Naive thymus-derived CD4-positive, alpha-beta T cell (primary cell): ENCODE results near the gene HCLS1. TPM values are rescaled to one million over a fixed set of nuclear protein-coding genes. Genes with fewer than 3 reads are reported as not detected.

Experiments
- ATAC-seq: fragments of 150-1000 bp; cut with Tn5 transposase; 2 replicates; pipeline ENCODE4 v1.10.0; 2021; ENCODE audit warnings: mild to moderate bottlenecking, moderate library complexity
- CTCF ChIA-PET: fragments of 350-600 bp; sonication (Branson Sonifier 250); formaldehyde crosslinking; loops from one replicate; lab custom pipeline; 2021; ENCODE audit warnings: antibody characterized with exemption; lab: Charles Lee
- POLR2A ChIA-PET: fragments of 350-600 bp; sonication (Branson Sonifier 250); formaldehyde crosslinking; loops from one replicate; lab custom pipeline; 2021; ENCODE audit warnings: antibody characterized with exemption, inconsistent platforms; lab: Charles Lee
- DNase-seq, 9 donors: peaks; one replicate each; pipeline versions ENCODE4 v3.0.0 to v3.0.0-alpha.2; 2020 to 2022; ENCODE audit warnings: mixed read lengths in 1 of 9
- H3K27ac ChIP-seq: one replicate; pipeline ENCODE4 v1.7.0; 2013; ENCODE audit warnings: mild to moderate bottlenecking, low read depth, low read length, moderate library complexity
- H3K27me3 ChIP-seq, 2 donors: one replicate each; pipeline ENCODE4 v1.7.0; 2013; ENCODE audit warnings: low read length in 2 of 2, mild to moderate bottlenecking in 2 of 2, moderate library complexity in 2 of 2; ENCODE audit not compliant: control insufficient read depth in 2 of 2, insufficient read depth in 2 of 2
- H3K36me3 ChIP-seq, 3 experiments: 1 replicate in 2 of 3; 2 replicates in 1 of 3; pipeline ENCODE4 v1.7.0; 2013; ENCODE audit warnings: low read length in 3 of 3, mild to moderate bottlenecking in 3 of 3, moderate library complexity in 1 of 3; ENCODE audit not compliant: insufficient read depth in 3 of 3, control insufficient read depth in 2 of 3
- H3K4me1 ChIP-seq, 2 donors: one replicate each; pipeline ENCODE4 v1.7.0; 2013; ENCODE audit warnings: low read length in 2 of 2, mild to moderate bottlenecking in 2 of 2, moderate library complexity in 1 of 2; ENCODE audit not compliant: control insufficient read depth in 2 of 2, insufficient read depth in 2 of 2
- H3K4me3 ChIP-seq: 2 replicates; pipeline ENCODE4 v1.7.0; 2013; ENCODE audit warnings: mild to moderate bottlenecking, low read length
- H3K9me3 ChIP-seq, 3 experiments: 1 replicate in 2 of 3; 2 replicates in 1 of 3; pipeline ENCODE4 v1.7.0; 2013; ENCODE audit warnings: low read length in 3 of 3; ENCODE audit not compliant: control insufficient read depth in 2 of 3
- H3K27ac Mint-ChIP-seq, 9 donors: one replicate each; pipeline ENCODE4 v1.8.0; 2020 to 2022; ENCODE audit warnings: mixed read lengths in 9 of 9, mild to moderate bottlenecking in 8 of 9, moderate library complexity in 5 of 9, inconsistent platforms in 2 of 9
- H3K27me3 Mint-ChIP-seq, 5 donors: one replicate each; pipeline ENCODE4 v1.8.0; 2021 to 2022; ENCODE audit warnings: mixed read lengths in 5 of 5, mild to moderate bottlenecking in 1 of 5
- H3K36me3 Mint-ChIP-seq, 5 donors: one replicate each; pipeline ENCODE4 v1.8.0; 2020 to 2022; ENCODE audit warnings: mixed read lengths in 5 of 5, mild to moderate bottlenecking in 3 of 5, inconsistent platforms in 1 of 5
- H3K4me1 Mint-ChIP-seq, 7 donors: one replicate each; pipeline ENCODE4 v1.8.0; 2020 to 2022; ENCODE audit warnings: mixed read lengths in 7 of 7, mild to moderate bottlenecking in 3 of 7, inconsistent platforms in 1 of 7
- H3K4me3 Mint-ChIP-seq, 10 donors: one replicate each; pipeline ENCODE4 v1.8.0; 2020 to 2022; ENCODE audit warnings: mild to moderate bottlenecking in 10 of 10, mixed read lengths in 10 of 10, moderate library complexity in 6 of 10, inconsistent platforms in 2 of 10
- H3K9me3 Mint-ChIP-seq, 11 donors: one replicate each; pipeline ENCODE4 v1.8.0; 2020 to 2022; ENCODE audit warnings: mixed read lengths in 11 of 11, mild to moderate bottlenecking in 4 of 11, inconsistent platforms in 1 of 11, moderate library complexity in 1 of 11
- intact Hi-C, 2 donors: fragments of 100-400 bp; cut with micrococcal nuclease; formaldehyde crosslinking; loops; one replicate each; pipeline ENCODE4 v1.15.1; 2023
- polyA plus RNA-seq, 2 donors: library from polyadenylated mRNA; unstranded; fragments of 300-500 nt; fragmentation: Illumina TruSeq; gene quantifications; one replicate each; pipeline ENCODE4 v1.2.3, GENCODE V29; 2021
- total RNA-seq, 6 experiments: library from RNA in 5 of 6; stranded (reverse) in 5 of 6; gene quantifications; 1 replicate in 5 of 6; 2 replicates in 1 of 6; pipeline ENCODE4 v1.2.3 and lab custom pipeline; 2021 to 2026

Gene HCLS1, protein sequence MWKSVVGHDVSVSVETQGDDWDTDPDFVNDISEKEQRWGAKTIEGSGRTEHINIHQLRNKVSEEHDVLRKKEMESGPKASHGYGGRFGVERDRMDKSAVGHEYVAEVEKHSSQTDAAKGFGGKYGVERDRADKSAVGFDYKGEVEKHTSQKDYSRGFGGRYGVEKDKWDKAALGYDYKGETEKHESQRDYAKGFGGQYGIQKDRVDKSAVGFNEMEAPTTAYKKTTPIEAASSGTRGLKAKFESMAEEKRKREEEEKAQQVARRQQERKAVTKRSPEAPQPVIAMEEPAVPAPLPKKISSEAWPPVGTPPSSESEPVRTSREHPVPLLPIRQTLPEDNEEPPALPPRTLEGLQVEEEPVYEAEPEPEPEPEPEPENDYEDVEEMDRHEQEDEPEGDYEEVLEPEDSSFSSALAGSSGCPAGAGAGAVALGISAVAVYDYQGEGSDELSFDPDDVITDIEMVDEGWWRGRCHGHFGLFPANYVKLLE
- total RNA-seq = 100 to 1,000 TPM; 275 to 357 (median 311) TPM
- polyA plus RNA-seq = 100 to 1,000 TPM; 340 to 452 TPM
- total RNA-seq (lab: John Stamatoyannopoulos, UW) = 321 reads per million, percentile 96 among the genes with 10 or more reads in this experiment

DNA sequence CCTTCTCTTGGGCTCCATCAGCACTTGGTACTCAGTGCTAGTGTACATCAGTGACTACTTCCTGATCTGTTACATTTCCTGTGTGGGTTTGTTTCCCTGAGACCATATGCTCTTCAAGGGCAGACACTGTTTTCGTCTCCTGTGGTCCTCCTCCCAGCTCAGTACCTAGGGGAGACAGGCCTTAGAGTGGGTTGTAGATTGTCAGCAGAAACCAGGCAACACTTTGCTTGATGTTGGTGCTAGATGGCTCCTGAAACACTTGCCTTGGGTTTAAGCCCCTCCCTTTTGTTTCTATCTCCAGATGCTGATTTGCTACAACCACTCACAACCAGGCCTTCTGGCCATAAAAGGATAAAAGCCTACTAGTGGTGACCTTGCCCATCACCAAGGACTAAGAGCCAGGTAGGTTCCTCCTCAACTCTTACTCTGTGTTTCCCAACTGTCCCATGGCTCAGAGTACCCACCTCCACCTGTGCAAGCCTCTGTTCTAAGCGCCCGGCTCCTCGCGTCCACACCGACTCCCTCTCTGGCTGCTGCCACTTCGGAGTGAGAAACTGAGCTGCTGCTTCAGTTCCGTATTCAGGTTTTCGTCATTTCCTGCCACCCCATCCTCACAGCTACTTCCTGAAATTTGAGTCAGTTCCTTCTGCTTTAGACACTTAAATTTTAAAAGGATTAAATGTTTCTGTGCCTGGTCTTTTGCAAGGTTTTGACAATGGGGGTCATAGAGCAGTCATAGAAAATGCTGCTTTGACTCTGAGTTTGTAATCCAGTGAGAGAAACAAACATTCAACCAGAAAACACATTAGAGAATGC is at the start of gene HCLS1:
Gene HCLS1, minus strand, starts transcription at position 548 of the 816 bp plus-strand sequence. CDS start 2,556 bp downstream, outside the sequence.
- H3K27ac Mint-ChIP-seq = peak within 1 kb of the TSS; percentile 96 to 100 (median 99)
- CTCF ChIA-PET = no interaction called here
- Histone ChIP-seq H3K4me3 (peak within 1 kb of the TSS; percentile 90), H3K27me3 (no peaks in the 10 kb centered on the region), H3K27ac (peak within 1 kb of the TSS; percentile 90), H3K4me1 (peaks cover 34 to 41% of the 10 kb centered on the region in 2 donors), H3K9me3 (no peaks in the 10 kb centered on the region), H3K36me3 (peaks cover 0 to 42% (median 18%) of the 10 kb centered on the region in 3 experiments)
- peaks cover 11 to 74% (median 47%) of the 10 kb centered on the region in 5 donors for H3K36me3 Mint-ChIP-seq
- intact Hi-C loops = loop anchor here (1.0 to 10.0 kb wide), 16 partner anchors 58 to 1924 kb away; partner anchors contain the start of genes EAF2 (in 2 of the 2), FAM162A (in 2 of the 2), GOLGB1 (in 2 of the 2) and HSPBAP1 (in 2 of the 2)
- no peaks in the 10 kb centered on the region for H3K27me3 Mint-ChIP-seq
- H3K4me3 Mint-ChIP-seq = peak within 1 kb of the TSS; percentile 82 to 99 (median 95)
- peaks cover 0 to 4% (median 0%) of the 10 kb centered on the region in 11 donors for H3K9me3 Mint-ChIP-seq
- DNase-seq = peak; percentile 60 to 87 (median 79)
- POLR2A ChIA-PET = interaction anchor here (0.6 to 2.5 kb wide), 18 partner anchors 9 to 1925 kb away, joined by 3 to 17 read pairs (median 4); partner anchors contain the start of genes EAF2, GOLGB1, IQCB1 and KPNA1
- peak; percentile 87 for ATAC-seq
- peaks cover 41 to 68% (median 57%) of the 10 kb centered on the region in 7 donors for H3K4me1 Mint-ChIP-seq

DNA sequence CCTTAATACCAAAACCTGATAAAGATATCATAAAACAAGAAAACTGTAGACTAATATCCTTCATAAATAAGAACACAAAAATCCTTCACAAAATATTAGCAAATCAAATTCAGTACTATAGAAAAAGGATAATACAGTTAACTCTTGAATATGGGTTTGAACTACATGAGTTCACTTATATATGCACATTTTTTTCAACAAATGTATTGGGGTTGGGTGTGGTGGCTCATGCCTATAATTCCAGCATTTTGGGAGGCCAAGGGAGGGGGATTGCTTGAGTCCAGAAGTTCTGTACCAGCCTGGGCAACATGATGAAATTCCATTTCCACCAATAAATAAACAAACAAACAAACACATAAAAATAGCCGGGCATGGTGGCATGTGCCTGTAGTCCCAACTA is 49.6 kb upstream of the HCLS1 start:
- H3K27me3 ChIP-seq = no peaks in the 10 kb centered on the region
- Mint-ChIP-seq H3K27ac (no peak overlapping the region), H3K9me3 (no peaks in the 10 kb centered on the region), H3K27me3 (no peaks in the 10 kb centered on the region), H3K4me1 (peaks cover 0 to 16% (median 4%) of the 10 kb centered on the region in 7 donors), H3K4me3 (no peak overlapping the region), H3K36me3 (peaks cover 13 to 64% (median 38%) of the 10 kb centered on the region in 5 donors)
- intact Hi-C loops = no loop called here
- no peak overlapping the region for H3K4me3 ChIP-seq
- peaks cover 0 to 28% (median 5%) of the 10 kb centered on the region in 3 experiments for H3K36me3 ChIP-seq
- CTCF ChIA-PET = no interaction called here
- H3K9me3 ChIP-seq = no peaks in the 10 kb centered on the region
- ATAC-seq (no peak), DNase-seq (no peak)
- H3K4me1 ChIP-seq = no peaks in the 10 kb centered on the region
- POLR2A ChIA-PET = no interaction called here
- H3K27ac ChIP-seq = no peak overlapping the region

DNA sequence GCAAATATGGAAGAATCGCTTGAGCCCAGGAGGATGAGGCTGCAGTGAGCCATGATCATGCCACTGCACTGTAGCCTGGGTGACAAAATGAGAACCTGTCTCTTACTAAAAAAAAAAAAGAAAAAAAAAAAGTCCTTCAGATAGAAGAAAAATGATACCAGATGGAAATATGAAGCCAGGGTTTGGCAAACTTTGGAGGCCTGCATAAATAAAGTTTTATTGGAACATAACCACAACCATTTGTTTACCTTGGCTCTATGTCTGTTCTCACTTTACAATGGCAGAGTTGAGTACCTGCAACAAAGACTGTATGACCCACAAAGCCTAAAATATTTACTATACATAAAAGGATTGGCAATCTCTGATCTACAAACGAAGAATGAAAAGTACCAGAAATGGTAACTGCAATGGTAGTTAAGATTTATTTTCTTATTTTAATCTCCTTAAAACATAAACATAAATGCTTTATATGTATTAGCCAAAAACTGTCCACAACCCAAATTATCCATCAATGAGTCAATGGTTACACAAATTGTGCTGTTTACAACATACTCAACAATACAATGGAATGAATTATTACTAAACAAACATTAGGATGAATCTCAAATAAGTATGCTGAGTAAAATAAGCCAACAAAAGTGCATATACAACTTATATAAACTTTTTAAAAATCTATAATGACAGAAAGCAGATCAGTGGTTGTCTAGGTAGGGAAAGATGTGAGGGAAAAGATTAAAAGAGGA is 47.0 kb upstream of the HCLS1 start:
- H3K36me3 Mint-ChIP-seq = peaks cover 4 to 63% (median 46%) of the 10 kb centered on the region in 5 donors
- H3K27ac Mint-ChIP-seq = peak overlapping the region in 1 of 9 donors; percentile 36
- intact Hi-C loops = no loop called here
- H3K9me3 Mint-ChIP-seq = no peaks in the 10 kb centered on the region
- Histone ChIP-seq H3K27me3 (no peaks in the 10 kb centered on the region), H3K36me3 (peaks cover 0 to 11% (median 0%) of the 10 kb centered on the region in 3 experiments), H3K27ac (no peak overlapping the region), H3K4me1 (no peaks in the 10 kb centered on the region), H3K9me3 (no peaks in the 10 kb centered on the region), H3K4me3 (no peak overlapping the region)
- peaks cover 0 to 16% (median 4%) of the 10 kb centered on the region in 7 donors for H3K4me1 Mint-ChIP-seq
- DNase-seq (no peak), ATAC-seq (no peak)
- no peaks in the 10 kb centered on the region for H3K27me3 Mint-ChIP-seq
- ChIA-PET CTCF (no interaction called here), POLR2A (no interaction called here)
- no peak overlapping the region for H3K4me3 Mint-ChIP-seq

DNA sequence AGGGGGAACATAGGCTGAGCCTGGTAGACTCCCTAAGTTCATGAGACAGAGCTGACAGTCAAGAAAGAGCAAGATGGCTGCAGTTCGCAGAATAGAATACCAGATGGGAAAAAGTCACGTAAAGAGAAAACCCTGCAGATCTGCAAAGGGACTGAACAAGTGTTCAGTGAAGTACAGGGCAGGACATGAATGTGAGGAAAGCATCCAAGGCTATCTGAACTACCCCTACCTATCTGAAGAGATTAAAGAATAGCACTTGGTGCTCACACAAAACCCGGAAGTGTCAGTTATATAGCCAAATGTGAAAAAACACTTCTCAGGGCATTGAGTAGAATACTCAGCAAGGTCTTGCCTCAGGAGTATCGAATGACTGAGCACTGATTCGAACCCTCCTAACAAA is 44.8 kb upstream of the HCLS1 start:
- Histone ChIP-seq H3K4me3 (no peak overlapping the region), H3K9me3 (no peaks in the 10 kb centered on the region), H3K27me3 (no peaks in the 10 kb centered on the region), H3K36me3 (peaks cover 4 to 22% (median 4%) of the 10 kb centered on the region in 3 experiments), H3K27ac (no peak overlapping the region), H3K4me1 (no peaks in the 10 kb centered on the region)
- no peaks in the 10 kb centered on the region for H3K27me3 Mint-ChIP-seq
- peaks cover 0 to 16% (median 4%) of the 10 kb centered on the region in 7 donors for H3K4me1 Mint-ChIP-seq
- H3K9me3 Mint-ChIP-seq = no peaks in the 10 kb centered on the region
- intact Hi-C loops = no loop called here
- DNase-seq (no peak), ATAC-seq (no peak)
- ChIA-PET CTCF (no interaction called here), POLR2A (interaction anchor here (0.7 kb wide), 1 partner anchor 151 kb away, joined by 3 read pairs; no protein-coding TSS in a partner anchor)
- no peak overlapping the region for H3K27ac Mint-ChIP-seq
- H3K4me3 Mint-ChIP-seq = no peak overlapping the region
- H3K36me3 Mint-ChIP-seq = peaks cover 8 to 74% (median 57%) of the 10 kb centered on the region in 5 donors

DNA sequence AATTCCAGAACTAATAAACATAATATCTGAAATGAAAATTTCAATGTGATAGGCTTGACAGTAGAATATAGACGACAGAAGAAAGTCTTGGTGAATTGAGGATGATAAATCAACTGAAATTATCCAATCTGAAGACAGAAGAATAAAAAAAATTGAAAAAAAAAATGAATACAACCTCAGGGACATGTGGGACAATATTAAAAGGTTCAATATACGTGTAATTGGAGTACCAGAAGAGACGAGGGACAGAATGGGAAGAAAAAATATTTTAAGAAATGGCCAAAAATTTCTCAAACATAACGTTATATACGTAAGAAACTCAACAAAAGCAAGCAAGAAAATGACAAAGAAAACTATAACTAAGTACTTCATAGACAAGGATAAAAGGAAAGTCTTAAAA is 43.3 kb upstream of the HCLS1 start:
- Mint-ChIP-seq H3K36me3 (peaks cover 5 to 72% (median 52%) of the 10 kb centered on the region in 5 donors), H3K27me3 (no peaks in the 10 kb centered on the region), H3K4me3 (no peak overlapping the region), H3K9me3 (no peaks in the 10 kb centered on the region), H3K4me1 (peaks cover 0 to 14% (median 0%) of the 10 kb centered on the region in 7 donors), H3K27ac (no peak overlapping the region)
- H3K4me3 ChIP-seq = no peak overlapping the region
- ATAC-seq (no peak), DNase-seq (no peak)
- H3K4me1 ChIP-seq = no peaks in the 10 kb centered on the region
- no peaks in the 10 kb centered on the region for H3K9me3 ChIP-seq
- POLR2A ChIA-PET = no interaction called here
- peaks cover 4 to 23% (median 4%) of the 10 kb centered on the region in 3 experiments for H3K36me3 ChIP-seq
- H3K27ac ChIP-seq = no peak overlapping the region
- intact Hi-C loops = no loop called here
- H3K27me3 ChIP-seq = no peaks in the 10 kb centered on the region
- CTCF ChIA-PET = no interaction called here
